HepG2 (cell line): ENCODE results near the gene AMDHD1. TPM values are rescaled to one million over a fixed set of nuclear protein-coding genes. Genes with fewer than 3 reads are reported as not detected.

Source experiments
- NCOA1 ChIP-seq: sonication (generic); formaldehyde crosslinking; IDR thresholded peaks from 2 replicates; pipeline ENCODE4 v1.9.0; 2021; ENCODE audit warnings: missing genetic modification reagents
- ZNF121 ChIP-seq: sonication (generic); formaldehyde crosslinking; IDR thresholded peaks from 2 replicates; pipeline ENCODE4 v1.5.0; 2020; ENCODE audit warnings: mild to moderate bottlenecking, missing genetic modification reagents
- ZNF589 ChIP-seq: sonication (generic); formaldehyde crosslinking; conservative IDR thresholded peaks from 2 replicates; pipeline ENCODE4 v1.8.0; 2022; ENCODE audit warnings: mild to moderate bottlenecking, moderate library complexity, missing genetic modification reagents
- ZNF652 ChIP-seq: IDR thresholded peaks from 2 replicates; pipeline ENCODE4 v1.6.1; 2016; ENCODE audit warnings: low read depth, borderline replicate concordance
- polyA plus RNA-seq, 8 experiments: library from polyadenylated mRNA; depleted of rRNA in 3 of 8; stranded (reverse) in 7 of 8; unstranded in 1 of 8; fragments of >200 nt; fragmentation: Illumina TruSeq in 4 of 8; extraction: Trizol in 4 of 8; gene quantifications; 2 replicates each; pipeline versions ENCODE4 v1.2.1 to v1.2.3, GENCODE V29; 2011 to 2016; ENCODE audit warnings: low read depth in 4 of 8, missing spikeins in 1 of 8, mixed read lengths in 1 of 8; ENCODE audit not compliant: insufficient read depth in 1 of 8
- total RNA-seq, 5 experiments: library from RNA; depleted of rRNA; stranded (reverse); fragments of >200 nt; fragmentation: Illumina TruSeq; extraction: Trizol; gene quantifications; 2 replicates each; pipeline ENCODE4 v1.2.3, GENCODE V29; 2016; ENCODE audit warnings: low read depth in 1 of 5
- TF ChIP-seq, protein P1 (sequence below): sonication (generic); formaldehyde crosslinking; IDR thresholded peaks from 2 replicates; pipeline ENCODE4 v1.5.0; 2020; ENCODE audit warnings: mild to moderate bottlenecking, missing genetic modification reagents, borderline replicate concordance
- TF ChIP-seq, protein P2 (sequence below): sonication (generic); formaldehyde crosslinking; IDR thresholded peaks from 2 replicates; pipeline ENCODE4 v1.9.0; 2021; ENCODE audit warnings: missing genetic modification reagents, borderline replicate concordance
- TF ChIP-seq, protein P3 (sequence below), 2 experiments: sonication (generic) in 1 of 2; formaldehyde crosslinking in 1 of 2; IDR thresholded peaks; 2 replicates each; pipeline versions ENCODE4 v1.4.0 to v1.6.1; 2016 to 2020; ENCODE audit warnings: borderline replicate concordance in 1 of 2, low read depth in 1 of 2, mild to moderate bottlenecking in 1 of 2, missing genetic modification reagents in 1 of 2
- TF ChIP-seq, protein P4 (sequence below): sonication (generic); formaldehyde crosslinking; IDR thresholded peaks from 2 replicates; pipeline ENCODE4 v1.4.0; 2020; ENCODE audit warnings: missing genetic modification reagents
- TF ChIP-seq, protein P5 (sequence below): sonication (generic); formaldehyde crosslinking; IDR thresholded peaks from 2 replicates; pipeline ENCODE4 v1.5.1; 2020; ENCODE audit warnings: mild to moderate bottlenecking, moderate library complexity, missing genetic modification reagents

Gene AMDHD1
- total and polyA plus RNA-seq, 2 of the 13 experiments (the other 11 are each of a cell fraction or from before 2014, with no cell fraction given), result 6.5 to 29.6 TPM

DNA sequence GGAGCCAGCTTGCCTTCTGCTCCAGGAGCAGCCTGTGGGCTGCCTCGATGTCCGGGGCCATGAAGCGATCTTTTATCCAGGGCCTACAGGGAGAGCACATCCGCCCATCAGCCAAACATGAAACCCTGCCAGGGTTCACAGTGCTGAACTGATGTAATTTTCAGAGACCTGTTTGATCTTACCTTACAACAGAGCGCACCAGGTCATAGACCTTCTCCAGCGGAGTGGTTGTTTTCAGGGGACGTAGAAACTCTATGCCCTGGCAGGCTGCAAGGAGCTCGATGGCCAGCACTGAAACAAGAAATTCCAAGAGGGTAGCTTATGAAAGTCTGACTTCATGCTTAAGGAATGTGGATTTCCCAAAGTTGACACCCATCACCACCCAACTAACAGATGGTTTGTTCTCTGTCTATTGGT is 33.3 kb downstream of the AMDHD1 start (continued):
- TF ChIP-seq, protein P1, sequence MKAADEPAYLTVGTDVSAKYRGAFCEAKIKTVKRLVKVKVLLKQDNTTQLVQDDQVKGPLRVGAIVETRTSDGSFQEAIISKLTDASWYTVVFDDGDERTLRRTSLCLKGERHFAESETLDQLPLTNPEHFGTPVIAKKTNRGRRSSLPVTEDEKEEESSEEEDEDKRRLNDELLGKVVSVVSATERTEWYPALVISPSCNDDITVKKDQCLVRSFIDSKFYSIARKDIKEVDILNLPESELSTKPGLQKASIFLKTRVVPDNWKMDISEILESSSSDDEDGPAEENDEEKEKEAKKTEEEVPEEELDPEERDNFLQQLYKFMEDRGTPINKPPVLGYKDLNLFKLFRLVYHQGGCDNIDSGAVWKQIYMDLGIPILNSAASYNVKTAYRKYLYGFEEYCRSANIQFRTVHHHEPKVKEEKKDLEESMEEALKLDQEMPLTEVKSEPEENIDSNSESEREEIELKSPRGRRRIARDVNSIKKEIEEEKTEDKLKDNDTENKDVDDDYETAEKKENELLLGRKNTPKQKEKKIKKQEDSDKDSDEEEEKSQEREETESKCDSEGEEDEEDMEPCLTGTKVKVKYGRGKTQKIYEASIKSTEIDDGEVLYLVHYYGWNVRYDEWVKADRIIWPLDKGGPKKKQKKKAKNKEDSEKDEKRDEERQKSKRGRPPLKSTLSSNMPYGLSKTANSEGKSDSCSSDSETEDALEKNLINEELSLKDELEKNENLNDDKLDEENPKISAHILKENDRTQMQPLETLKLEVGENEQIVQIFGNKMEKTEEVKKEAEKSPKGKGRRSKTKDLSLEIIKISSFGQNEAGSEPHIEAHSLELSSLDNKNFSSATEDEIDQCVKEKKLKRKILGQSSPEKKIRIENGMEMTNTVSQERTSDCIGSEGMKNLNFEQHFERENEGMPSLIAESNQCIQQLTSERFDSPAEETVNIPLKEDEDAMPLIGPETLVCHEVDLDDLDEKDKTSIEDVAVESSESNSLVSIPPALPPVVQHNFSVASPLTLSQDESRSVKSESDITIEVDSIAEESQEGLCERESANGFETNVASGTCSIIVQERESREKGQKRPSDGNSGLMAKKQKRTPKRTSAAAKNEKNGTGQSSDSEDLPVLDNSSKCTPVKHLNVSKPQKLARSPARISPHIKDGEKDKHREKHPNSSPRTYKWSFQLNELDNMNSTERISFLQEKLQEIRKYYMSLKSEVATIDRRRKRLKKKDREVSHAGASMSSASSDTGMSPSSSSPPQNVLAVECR (CRISPR knock-in tag), result no peak; the same call in 1 of the 2 replicates
- TF ChIP-seq, protein P2, sequence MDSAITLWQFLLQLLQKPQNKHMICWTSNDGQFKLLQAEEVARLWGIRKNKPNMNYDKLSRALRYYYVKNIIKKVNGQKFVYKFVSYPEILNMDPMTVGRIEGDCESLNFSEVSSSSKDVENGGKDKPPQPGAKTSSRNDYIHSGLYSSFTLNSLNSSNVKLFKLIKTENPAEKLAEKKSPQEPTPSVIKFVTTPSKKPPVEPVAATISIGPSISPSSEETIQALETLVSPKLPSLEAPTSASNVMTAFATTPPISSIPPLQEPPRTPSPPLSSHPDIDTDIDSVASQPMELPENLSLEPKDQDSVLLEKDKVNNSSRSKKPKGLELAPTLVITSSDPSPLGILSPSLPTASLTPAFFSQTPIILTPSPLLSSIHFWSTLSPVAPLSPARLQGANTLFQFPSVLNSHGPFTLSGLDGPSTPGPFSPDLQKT (CRISPR knock-in tag), result no peak
- TF ChIP-seq, protein P3, sequence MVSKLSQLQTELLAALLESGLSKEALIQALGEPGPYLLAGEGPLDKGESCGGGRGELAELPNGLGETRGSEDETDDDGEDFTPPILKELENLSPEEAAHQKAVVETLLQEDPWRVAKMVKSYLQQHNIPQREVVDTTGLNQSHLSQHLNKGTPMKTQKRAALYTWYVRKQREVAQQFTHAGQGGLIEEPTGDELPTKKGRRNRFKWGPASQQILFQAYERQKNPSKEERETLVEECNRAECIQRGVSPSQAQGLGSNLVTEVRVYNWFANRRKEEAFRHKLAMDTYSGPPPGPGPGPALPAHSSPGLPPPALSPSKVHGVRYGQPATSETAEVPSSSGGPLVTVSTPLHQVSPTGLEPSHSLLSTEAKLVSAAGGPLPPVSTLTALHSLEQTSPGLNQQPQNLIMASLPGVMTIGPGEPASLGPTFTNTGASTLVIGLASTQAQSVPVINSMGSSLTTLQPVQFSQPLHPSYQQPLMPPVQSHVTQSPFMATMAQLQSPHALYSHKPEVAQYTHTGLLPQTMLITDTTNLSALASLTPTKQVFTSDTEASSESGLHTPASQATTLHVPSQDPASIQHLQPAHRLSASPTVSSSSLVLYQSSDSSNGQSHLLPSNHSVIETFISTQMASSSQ (IDR thresholded peaks at IDR 0.05; ENCODE audit: low read depth), result 0 out of 2 replicates have a peak, but pooled peaks have one; percentile 36
- TF ChIP-seq, protein P3 (CRISPR knock-in tag; IDR thresholded peaks at IDR 0.05; ENCODE audit: borderline replicate concordance), result no peak
- TF ChIP-seq ZNF652, result no peak
- no peak for TF ChIP-seq ZNF121
- TF ChIP-seq ZNF589, result no peak
- TF ChIP-seq, protein P4, sequence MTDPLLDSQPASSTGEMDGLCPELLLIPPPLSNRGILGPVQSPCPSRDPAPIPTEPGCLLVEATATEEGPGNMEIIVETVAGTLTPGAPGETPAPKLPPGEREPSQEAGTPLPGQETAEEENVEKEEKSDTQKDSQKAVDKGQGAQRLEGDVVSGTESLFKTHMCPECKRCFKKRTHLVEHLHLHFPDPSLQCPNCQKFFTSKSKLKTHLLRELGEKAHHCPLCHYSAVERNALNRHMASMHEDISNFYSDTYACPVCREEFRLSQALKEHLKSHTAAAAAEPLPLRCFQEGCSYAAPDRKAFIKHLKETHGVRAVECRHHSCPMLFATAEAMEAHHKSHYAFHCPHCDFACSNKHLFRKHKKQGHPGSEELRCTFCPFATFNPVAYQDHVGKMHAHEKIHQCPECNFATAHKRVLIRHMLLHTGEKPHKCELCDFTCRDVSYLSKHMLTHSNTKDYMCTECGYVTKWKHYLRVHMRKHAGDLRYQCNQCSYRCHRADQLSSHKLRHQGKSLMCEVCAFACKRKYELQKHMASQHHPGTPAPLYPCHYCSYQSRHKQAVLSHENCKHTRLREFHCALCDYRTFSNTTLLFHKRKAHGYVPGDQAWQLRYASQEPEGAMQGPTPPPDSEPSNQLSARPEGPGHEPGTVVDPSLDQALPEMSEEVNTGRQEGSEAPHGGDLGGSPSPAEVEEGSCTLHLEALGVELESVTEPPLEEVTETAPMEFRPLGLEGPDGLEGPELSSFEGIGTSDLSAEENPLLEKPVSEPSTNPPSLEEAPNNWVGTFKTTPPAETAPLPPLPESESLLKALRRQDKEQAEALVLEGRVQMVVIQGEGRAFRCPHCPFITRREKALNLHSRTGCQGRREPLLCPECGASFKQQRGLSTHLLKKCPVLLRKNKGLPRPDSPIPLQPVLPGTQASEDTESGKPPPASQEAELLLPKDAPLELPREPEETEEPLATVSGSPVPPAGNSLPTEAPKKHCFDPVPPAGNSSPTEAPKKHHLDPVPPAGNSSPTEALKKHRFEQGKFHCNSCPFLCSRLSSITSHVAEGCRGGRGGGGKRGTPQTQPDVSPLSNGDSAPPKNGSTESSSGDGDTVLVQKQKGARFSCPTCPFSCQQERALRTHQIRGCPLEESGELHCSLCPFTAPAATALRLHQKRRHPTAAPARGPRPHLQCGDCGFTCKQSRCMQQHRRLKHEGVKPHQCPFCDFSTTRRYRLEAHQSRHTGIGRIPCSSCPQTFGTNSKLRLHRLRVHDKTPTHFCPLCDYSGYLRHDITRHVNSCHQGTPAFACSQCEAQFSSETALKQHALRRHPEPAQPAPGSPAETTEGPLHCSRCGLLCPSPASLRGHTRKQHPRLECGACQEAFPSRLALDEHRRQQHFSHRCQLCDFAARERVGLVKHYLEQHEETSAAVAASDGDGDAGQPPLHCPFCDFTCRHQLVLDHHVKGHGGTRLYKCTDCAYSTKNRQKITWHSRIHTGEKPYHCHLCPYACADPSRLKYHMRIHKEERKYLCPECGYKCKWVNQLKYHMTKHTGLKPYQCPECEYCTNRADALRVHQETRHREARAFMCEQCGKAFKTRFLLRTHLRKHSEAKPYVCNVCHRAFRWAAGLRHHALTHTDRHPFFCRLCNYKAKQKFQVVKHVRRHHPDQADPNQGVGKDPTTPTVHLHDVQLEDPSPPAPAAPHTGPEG (CRISPR knock-in tag), result no peak
- TF ChIP-seq, protein P5, sequence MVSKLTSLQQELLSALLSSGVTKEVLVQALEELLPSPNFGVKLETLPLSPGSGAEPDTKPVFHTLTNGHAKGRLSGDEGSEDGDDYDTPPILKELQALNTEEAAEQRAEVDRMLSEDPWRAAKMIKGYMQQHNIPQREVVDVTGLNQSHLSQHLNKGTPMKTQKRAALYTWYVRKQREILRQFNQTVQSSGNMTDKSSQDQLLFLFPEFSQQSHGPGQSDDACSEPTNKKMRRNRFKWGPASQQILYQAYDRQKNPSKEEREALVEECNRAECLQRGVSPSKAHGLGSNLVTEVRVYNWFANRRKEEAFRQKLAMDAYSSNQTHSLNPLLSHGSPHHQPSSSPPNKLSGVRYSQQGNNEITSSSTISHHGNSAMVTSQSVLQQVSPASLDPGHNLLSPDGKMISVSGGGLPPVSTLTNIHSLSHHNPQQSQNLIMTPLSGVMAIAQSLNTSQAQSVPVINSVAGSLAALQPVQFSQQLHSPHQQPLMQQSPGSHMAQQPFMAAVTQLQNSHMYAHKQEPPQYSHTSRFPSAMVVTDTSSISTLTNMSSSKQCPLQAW (CRISPR knock-in tag), result peak; percentile 53; the same call in 1 of the 2 replicates
- no peak for TF ChIP-seq NCOA1 (CRISPR knock-in tag)
